Activated naive CD8-positive, alpha-beta T cell treated with anti-CD3 and anti-CD28 coated beads, Interleukin-2, amount 50 U/mL, for 16 hours (primary cell): ENCODE measurements around the gene PIK3IP1.

Source experiments
- DNase-seq: peaks from one replicate; pipeline ENCODE4 v3.0.0-alpha.2; 2020; ENCODE audit warnings: low read depth, low spot score

Gene PIK3IP1

DNA sequence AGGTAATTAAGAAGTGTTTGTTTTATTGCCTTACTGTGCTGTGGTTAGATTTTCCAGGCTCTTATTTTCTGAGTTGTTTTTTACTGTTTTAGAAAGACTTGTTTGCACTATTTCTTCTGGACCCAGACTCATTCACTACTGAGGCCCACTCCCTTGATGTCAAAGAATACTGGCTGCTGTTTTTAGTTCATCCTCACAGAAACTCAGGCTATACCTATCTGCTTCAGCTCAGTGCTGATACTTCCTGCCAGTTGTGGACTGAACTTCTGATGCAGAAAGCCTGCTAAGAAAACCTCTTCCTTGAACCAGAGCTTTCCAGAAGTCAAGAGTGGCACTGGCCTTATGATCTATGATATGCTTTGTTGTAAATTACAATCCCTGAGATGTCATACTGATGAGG lies 15.9 kb upstream of the PIK3IP1 start:
- DNase-seq = no peak

DNA sequence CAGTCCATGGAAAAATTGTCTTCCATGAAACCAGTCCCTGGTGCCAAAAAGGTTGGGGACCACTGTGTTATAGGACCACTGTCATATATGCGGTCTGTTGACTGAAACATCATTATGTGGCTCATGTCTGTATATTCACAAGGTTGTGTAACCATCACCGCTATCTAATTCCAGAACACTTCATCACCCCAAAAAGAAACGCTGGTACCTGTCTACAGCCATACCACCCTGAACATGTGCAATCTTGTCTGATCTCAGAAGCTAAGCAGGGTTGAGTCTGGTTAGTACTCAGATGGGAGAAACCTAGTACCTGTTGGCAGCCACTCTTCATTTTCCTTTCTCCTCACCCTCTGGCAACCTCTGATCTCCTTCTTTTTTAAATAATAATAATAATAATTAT lies 12.9 kb upstream of the PIK3IP1 start:
- no peak for DNase-seq

- DNase-seq = no peak
Measured at GRCh38 chr22:31302537-31302936, 10.2 kb upstream of the PIK3IP1 start.

DNA sequence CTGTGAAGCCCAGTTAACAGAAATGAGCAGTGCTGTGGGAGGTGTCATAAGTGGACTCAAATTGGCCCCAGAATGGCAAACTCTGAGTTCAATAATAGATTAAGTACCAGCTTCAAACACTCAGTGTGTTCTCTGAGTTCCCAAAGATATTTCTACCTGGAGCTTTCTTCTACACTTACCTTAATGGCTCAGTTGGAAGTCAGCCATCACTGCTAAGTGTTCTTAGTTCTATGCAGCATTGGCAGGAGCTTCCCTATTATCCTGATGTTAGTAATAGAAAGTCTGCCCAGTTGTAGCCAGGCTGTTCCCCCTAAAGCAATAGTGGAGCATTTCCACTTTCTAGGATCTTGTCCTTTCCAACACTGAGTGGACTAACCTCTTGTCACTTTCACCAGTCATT lies 9.7 kb upstream of the PIK3IP1 start:
- no peak for DNase-seq

DNA sequence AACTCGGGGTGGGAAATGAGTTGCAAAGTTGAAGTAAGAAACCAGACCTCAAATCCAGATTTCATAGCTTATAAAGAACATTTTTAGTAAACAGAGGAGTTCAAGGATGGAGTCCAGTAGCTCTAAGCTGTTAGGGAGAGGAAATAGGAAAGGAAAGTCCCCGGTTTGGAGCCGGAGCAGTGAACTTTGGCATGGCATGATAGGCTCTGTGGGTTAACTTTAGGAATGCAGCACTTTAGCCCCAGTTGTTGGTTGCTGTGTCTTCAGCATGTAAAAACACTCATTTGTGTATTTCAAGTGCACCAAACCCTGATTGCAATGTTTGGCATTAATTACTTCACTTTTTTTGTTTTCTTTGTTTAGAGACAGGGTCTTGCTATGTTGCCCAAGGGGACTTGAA lies 8.6 kb upstream of the PIK3IP1 start:
- DNase-seq = no peak

DNA sequence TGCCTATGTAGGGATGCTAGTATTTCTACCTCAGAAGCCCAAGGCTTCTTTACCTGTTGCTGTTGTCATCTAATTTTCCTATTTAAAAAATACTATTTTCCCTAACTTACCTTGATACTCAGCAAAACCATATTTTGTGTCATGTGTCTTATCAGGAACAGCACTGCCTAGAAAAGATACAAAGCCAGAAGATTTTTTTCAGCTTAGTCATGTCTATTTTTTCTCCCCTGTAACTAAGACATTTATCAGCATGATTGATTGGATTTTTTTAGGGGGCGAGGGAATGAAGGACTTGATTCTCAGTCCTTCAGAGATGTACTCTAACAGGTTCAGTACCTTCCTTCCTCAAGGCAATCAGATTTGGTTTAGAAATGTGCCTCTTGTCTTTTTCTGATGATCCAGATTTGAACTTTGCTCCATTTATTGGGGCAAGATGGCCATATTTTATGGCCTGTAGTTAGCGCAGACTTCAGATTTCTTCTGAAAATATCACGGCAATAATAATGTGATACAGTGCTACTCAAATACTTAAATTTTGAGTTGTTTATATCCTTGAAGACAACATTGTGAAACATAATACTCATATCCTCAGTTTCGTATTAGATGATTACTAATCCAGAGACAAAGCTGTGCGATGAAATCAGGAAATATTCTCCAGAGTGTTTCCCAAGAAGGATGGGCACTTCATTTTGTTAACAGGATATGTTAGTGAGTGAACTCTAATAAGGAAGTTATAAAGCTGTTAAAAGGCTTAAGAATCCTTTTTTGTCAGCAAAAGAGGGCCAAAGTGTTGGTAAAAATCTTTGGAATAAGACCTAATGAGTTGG lies 3.8 kb upstream of the PIK3IP1 start:
- DNase-seq = no peak

GRCh38 chr22:31295360-31295759 lies 3.1 kb upstream of the PIK3IP1 start:
- no peak for DNase-seq

DNA sequence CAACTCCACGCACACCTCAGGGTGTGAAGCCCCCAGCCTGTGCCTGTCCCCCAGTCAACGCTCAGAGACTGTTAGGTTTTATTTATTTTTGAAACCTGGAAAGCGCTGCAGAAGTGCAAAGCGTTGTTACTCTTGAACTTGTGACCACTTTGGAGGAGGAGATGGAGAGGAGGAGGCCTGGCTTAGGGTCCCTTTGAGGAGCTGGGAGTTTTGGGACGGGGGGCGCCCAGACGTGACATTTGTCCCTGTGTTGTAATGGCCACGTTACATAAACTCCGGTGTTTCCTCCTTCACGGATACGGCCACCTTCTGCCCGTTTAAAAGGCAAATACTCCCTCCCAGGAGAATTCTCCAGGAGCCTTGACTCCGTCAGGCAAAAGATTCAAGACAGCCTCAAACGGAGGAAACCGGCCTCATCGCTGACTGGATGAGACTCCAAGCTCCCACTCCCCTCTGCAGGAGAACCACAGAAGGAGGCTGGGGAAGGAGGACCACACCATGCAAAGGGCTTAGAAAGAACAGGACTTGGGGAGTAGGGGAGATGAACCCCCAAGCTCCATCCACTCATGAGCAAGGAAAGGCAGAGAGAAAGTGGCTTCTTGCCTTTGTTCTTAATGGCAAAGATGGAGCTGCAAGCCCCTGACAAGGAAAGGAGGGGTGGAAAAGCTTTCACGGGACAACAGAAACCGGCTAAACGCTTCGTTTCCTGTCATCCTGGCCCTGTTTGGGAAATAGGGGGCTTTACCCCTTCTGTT lies 630 bp downstream of the PIK3IP1 start:
- no peak for DNase-seq

DNA sequence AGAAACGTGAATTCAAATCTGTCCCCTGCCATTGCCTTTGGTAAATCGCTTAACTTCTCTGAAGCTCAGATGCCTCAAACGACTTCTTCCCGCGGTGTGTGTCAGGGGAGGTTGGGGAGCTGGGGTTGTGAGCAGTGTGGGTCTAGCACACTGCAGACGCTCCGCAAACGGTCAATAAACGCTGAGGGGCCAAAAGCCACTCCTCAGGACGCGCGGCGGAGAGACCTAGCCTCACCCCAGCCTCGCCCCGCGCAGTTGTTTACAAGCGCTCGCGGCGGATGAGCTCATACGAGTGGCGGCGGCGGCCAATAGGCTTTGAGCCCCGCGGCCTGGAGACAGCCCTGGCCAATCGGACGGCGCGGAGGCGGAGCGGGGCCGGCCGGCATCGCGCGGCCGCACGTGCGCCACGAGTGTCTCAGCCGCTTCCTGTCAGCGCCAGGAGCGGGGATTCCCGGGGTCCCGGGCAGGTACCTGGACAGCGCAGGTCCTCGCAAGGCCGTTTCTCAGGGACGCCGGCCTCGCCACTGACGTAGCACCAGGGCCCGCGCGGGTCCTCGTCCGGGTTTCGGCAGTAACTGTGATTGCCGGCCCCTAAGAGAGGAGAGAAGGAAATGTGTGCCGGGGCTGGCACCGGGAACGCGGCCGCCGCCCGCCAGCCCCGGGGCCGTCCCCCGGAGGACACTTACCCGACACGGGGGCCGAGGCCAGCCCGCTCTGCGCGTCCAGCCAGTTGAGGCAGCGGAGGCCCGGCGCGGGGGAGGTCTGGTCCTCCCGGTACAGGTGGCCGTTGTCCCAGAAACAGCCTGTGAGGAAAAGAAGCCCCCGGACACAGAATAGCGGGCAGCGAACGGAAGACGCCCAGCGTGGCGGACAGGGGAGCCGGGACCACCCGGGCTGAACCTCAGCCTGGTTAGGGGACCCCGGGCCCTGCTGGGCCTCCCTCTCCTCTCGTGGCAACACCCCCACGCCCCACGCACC lies 1.5 kb downstream of the PIK3IP1 start:
- DNase-seq = peak; percentile 83

GRCh38 chr22:31289344-31289743 lies 2.9 kb downstream of the PIK3IP1 start:
- DNase-seq = no peak

DNA sequence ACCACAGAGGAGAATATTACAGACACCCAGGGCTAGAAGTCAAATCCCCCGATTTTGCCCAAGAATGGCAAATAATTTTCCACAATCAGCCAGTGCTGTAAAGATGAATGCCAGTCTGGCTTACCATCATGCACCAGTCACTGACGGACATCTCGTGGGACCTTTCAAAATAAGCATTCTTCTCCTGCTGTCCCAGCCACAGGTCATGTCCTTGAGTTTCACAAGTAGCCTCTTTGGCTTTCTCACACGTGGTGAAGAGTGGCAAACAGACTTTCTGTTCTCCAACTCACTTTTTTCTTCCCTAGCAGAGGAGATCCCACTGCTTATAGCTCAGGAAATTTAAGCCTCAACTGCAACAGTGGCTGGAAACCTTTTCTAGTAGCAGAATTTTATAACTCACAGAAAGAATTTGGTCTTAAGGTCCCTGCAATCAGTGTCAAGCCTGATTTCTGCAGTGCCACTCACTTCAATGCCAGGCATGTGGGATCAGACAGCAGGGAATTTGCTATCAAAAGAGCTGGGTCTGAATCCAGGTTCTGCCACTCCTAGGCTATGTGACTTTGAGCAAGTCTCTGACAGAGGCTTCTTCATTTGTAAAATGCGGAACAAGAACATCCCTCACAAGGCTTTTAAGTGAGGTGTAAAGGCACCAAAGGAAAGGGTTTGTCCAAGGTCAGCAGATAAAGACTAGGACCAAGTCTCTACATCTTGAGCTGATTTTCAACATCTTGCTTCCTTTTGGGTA lies 3.6 kb downstream of the PIK3IP1 start:
- DNase-seq = no peak

DNA sequence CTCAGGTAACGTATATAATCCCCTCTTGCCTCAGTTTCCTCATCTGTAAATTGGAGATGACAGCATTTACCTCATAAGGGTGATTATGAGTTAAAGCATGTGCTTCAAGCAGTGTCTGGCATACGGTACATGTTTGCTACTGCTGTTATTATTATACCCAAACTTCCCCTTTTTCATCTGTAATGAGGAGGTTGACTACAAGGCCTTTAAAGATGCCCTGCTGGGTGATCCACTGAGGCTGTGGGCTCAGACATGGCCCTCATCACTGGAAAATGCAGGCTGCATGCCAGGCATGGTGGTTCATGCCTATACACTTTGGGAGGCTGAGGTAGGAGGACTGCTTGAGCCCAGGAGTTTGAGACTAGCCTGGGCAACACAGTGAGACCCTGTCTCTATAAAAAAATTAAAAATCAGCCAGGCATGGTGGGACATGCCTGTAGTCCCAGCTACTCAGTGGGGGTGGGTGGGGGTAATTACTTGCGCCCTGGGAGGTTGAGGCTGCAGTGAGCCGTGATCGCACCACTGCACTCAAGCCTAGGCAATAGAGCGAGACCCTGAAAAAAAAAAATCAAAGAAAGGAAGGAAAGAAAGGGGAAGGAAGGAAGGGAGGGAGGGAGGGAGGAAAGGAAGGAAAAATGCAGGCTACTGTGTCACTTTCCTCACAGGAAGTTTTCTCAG lies 4.3 kb downstream of the PIK3IP1 start:
- no peak for DNase-seq

GRCh38 chr22:31286360-31287255 lies 5.7 kb downstream of the PIK3IP1 start:
- peak; percentile 20 for DNase-seq

DNA sequence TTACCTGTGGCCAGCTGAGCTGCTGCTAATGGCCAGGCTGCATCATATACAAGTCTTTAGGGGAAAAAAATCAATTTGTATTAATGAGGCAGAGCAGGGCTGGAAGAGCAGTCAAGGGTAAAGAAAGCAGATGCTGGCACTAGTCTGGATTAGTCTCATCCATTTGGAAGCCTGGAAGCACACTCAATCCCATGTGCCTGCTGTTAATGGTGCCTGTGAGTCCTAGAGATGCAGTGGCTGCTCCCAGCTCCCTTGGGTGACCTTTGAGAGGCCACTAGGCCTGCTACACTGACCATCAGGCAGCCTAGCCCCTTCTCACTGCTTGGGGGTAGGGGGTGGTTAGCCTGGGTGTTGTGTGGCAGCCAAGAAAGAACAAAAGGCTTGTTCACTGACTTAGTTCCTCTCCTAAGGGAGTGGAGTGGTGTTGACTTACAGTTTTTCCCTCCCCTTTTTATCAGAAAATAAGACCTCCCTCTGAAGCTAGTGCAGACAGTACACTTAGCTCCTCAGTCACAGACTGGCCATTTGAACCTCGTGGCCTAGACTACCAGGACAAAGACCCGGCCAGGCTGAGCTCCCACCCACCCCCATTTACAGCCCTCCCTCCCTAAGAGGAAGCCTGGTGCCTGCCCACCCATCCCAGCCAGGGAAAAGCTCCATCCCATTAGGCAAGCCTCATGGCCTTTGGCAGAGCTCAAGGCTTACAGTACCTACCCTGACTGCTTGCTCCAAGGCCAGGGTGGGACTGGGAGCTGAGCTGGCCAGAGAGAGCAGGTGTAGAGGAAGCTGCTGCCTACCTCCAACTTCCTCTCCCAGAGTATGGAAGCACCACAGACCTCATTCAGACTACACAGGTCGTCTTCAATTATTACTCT lies 7.8 kb downstream of the PIK3IP1 start:
- DNase-seq = no peak

- DNase-seq = no peak
Measured at GRCh38 chr22:31282748-31283468, 9.4 kb downstream of the PIK3IP1 start.

DNA sequence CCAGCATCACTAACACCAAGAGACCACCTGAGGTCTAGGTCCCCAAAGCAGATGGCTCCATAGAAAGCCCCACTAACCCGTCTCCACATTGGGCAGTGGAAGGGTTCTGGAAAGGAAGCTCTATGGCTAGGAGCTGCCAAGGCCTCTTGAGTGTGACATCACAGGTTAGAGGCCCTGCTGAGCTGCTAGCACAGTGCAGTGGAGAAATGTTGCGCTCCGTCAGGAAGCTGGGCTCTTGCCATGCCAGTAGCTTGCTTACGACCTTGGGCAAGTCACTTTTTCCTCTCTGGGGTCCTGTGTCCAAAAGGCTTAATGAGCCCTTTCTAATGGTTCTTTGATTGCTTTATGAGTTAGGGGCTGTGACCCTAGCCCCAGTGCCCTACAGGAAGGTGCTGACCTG lies 10.6 kb downstream of the PIK3IP1 start:
- no peak for DNase-seq

GRCh38 chr22:31279821-31280505 lies 12.3 kb downstream of the PIK3IP1 start:
- DNase-seq = no peak
